A673 (cell line): Measurements from ENCODE around the gene JCHAIN. TPM values are rescaled to one million over a fixed set of nuclear protein-coding genes. Genes with fewer than 3 reads are reported as not detected.

Source experiments
- BruUV-seq: library from RNA; stranded (reverse); fragments of 400-500 nt; replicated peaks from 2 replicates; lab custom pipeline; 2021; lab: Mats Ljungman, UMichigan
- CTCF ChIA-PET: fragments of 300-600 bp; sonication (Branson Sonifier 250); formaldehyde crosslinking; loops from one replicate; lab custom pipeline; 2022; ENCODE audit warnings: antibody characterized with exemption; lab: Charles Lee
- POLR2A ChIA-PET: fragments of 300-600 bp; sonication (Branson Sonifier 250); formaldehyde crosslinking; loops from one replicate; lab custom pipeline; 2022; ENCODE audit warnings: antibody characterized with exemption; ENCODE audit not compliant: low non-redundant PET; lab: Charles Lee
- DNase-seq: peaks from one replicate; pipeline ENCODE4 v3.0.0-alpha.2; 2015; ENCODE audit warnings: low spot score
- H3K27ac ChIP-seq: fragments of 200-600 bp; sonication (generic); 2 replicates; pipeline ENCODE4 v1.5.1; 2016; ENCODE audit warnings: mixed run types, low read depth, mild to moderate bottlenecking, mixed read lengths, antibody characterized with exemption, low read length; ENCODE audit not compliant: poor library complexity, severe bottlenecking
- H3K27me3 ChIP-seq: fragments of 200-600 bp; sonication (generic); replicated peaks from 2 replicates; pipeline ENCODE4 v1.6.1; 2017; ENCODE audit warnings: mixed run types, low read depth, mild to moderate bottlenecking, mixed read lengths, antibody characterized with exemption, low read length; ENCODE audit not compliant: insufficient read depth, poor library complexity
- H3K36me3 ChIP-seq: fragments of 200-600 bp; sonication (generic); 2 replicates; pipeline ENCODE4 v1.6.1; 2016; ENCODE audit warnings: mixed run types, mild to moderate bottlenecking, mixed read lengths, antibody characterized with exemption, low read length; ENCODE audit not compliant: insufficient read depth, poor library complexity, severe bottlenecking
- H3K4me1 ChIP-seq: fragments of 200-600 bp; sonication (generic); 2 replicates; pipeline ENCODE4 v1.6.1; 2017; ENCODE audit warnings: mixed run types, mild to moderate bottlenecking, mixed read lengths, antibody characterized with exemption, low read length; ENCODE audit not compliant: insufficient read depth, poor library complexity, severe bottlenecking
- H3K4me3 ChIP-seq: fragments of 200-600 bp; sonication (generic); 2 replicates; pipeline ENCODE4 v1.5.1; 2016; ENCODE audit warnings: low read depth, mixed run types, mild to moderate bottlenecking, mixed read lengths, low read length; ENCODE audit not compliant: poor library complexity, severe bottlenecking
- H3K9me3 ChIP-seq: fragments of 200-600 bp; sonication (generic); 2 replicates; pipeline ENCODE4 v1.6.1; 2016; ENCODE audit warnings: mixed run types, low read depth, mild to moderate bottlenecking, mixed read lengths, antibody characterized with exemption, low read length; ENCODE audit not compliant: poor library complexity, severe bottlenecking
- EZH2 ChIP-seq: fragments of 200-600 bp; sonication (generic); IDR thresholded peaks from 2 replicates; pipeline ENCODE4 v1.6.1; 2017; ENCODE audit warnings: borderline replicate concordance, low read depth, mild to moderate bottlenecking, mixed read lengths, antibody characterized with exemption, low read length; ENCODE audit not compliant: poor library complexity, severe bottlenecking
- intact Hi-C: fragments of 100-400 bp; cut with micrococcal nuclease; formaldehyde crosslinking; loops from one replicate; pipeline ENCODE4 v1.10.0; 2022; ENCODE audit not compliant: unreplicated experiment
- total RNA-seq: library from RNA; stranded (reverse); gene quantifications from 2 replicates; pipeline ENCODE4 v1.2.3, GENCODE V29; 2021
- TF ChIP-seq, protein P1 (sequence below): fragments of 300-800, 200-600 bp; sonication (generic); conservative IDR thresholded peaks from 2 replicates; pipeline ENCODE4 v1.5.1; 2017; ENCODE audit warnings: low read depth, mild to moderate bottlenecking, antibody characterized with exemption, low read length, moderate library complexity, mixed read lengths

The JCHAIN gene
- total RNA-seq, 1 experiment from 2014 or later, result not detected

DNA sequence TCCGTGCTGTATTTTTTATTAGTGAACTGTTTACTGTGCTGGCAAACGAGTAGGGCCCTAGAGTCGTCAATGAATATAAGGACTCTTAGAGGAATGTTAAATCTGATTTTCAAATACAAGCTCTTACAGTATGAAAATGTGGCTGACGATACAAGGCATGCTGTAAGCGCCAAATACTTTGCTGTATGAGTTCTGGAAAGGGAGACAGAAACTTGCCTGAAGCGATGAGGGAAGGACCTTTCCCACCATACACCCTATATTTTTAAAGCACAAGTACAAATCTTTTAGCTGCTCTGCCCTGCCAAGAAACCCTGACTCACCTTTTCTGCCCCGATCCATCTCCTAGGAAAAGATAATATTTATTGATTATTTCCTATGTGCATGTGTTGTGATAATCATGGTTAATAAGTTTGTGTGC lies 39.7 kb upstream of the JCHAIN start:
- Histone ChIP-seq H3K27ac (peak overlapping the region; percentile 80), H3K27me3 (no peaks in the 10 kb centered on the region), H3K4me1 (no peaks in the 10 kb centered on the region), H3K4me3 (peak overlapping the region; percentile 68), H3K36me3 (no peaks in the 10 kb centered on the region), H3K9me3 (no peaks in the 10 kb centered on the region)
- ChIA-PET CTCF (no interaction called here), POLR2A (no interaction called here)
- DNase-seq, result no peak
- intact Hi-C loops, result loop anchor here (10.0 kb wide), 1 partner anchor 129 kb away; the partner anchor contains the start of gene GRSF1
- TF ChIP-seq EZH2, result no peak
- TF ChIP-seq, protein P1, sequence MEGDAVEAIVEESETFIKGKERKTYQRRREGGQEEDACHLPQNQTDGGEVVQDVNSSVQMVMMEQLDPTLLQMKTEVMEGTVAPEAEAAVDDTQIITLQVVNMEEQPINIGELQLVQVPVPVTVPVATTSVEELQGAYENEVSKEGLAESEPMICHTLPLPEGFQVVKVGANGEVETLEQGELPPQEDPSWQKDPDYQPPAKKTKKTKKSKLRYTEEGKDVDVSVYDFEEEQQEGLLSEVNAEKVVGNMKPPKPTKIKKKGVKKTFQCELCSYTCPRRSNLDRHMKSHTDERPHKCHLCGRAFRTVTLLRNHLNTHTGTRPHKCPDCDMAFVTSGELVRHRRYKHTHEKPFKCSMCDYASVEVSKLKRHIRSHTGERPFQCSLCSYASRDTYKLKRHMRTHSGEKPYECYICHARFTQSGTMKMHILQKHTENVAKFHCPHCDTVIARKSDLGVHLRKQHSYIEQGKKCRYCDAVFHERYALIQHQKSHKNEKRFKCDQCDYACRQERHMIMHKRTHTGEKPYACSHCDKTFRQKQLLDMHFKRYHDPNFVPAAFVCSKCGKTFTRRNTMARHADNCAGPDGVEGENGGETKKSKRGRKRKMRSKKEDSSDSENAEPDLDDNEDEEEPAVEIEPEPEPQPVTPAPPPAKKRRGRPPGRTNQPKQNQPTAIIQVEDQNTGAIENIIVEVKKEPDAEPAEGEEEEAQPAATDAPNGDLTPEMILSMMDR, result no peak
- BruUV-seq, result TSS peak; percentile 54

DNA sequence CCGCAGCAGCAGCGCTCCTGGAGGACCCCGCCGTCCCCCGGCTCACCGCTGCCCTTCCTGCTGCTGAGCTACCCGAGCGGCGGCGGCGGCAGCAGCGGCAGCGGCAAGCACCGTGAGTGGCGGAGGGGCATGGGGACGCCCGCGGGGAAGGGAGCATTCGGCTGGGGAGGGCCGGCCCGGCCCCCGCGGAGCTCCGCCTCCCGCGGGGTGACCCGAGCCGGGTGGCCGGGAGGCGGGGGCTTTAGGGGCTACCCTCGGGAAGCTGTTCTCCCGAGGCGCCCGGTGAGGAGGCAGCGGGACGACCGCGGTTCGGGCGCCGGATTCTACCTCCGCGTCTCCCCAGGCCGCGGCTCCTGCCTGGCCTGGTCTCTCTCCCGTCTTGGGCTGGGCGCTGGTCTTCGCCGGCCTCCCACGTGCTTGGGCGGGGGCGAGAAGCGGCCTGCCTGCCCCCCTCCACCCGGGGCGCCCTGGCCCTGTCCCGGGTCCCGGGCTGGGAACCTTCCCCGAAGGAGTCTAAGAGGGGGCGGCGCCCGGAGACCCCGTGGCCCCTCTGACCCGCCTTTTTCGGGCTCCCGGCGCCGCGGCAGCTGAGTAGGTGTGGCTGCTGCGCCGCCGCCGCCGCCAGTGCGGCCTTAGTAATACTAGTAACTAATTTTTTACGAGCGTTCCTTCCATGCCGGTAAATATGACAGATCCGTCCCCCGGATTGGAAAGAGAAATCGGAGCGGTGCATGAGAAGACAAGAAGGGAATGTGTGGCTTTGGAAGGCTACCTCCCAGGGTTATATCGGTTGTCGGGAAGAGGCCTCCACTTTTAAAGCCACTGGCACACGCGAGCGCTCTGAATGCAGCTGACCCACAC lies 39.1 kb upstream of the JCHAIN start:
- Histone ChIP-seq H3K27me3 (no peaks in the 10 kb centered on the region), H3K36me3 (no peaks in the 10 kb centered on the region), H3K4me1 (no peaks in the 10 kb centered on the region), H3K9me3 (no peaks in the 10 kb centered on the region), H3K27ac (peak overlapping the region; percentile 80), H3K4me3 (peak overlapping the region; percentile 68)
- POLR2A ChIA-PET, result no interaction called here
- TF ChIP-seq, protein P1, result no peak
- intact Hi-C loops, result loop anchor here (10.0 kb wide), 1 partner anchor 129 kb away; the partner anchor contains the start of gene GRSF1
- peak; percentile 56 for DNase-seq
- no TSS peak for BruUV-seq
- CTCF ChIA-PET, result interaction anchor here (1.2 kb wide), 1 partner anchor 15 kb away, joined by 3 read pairs; no protein-coding TSS in a partner anchor

DNA sequence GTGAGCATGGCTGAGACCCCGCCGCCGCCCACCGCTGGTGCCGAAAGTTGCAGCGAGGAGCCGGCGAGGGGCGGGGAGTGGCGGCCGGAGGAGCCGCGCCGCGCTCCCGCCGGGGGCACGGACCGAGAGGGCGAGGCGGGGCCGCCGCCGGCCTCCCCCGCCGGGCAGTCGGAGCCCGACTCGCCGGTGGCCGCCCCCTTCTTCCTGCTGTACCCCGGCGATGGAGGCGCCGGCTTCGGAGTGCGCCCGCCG lies 38.5 kb upstream of the JCHAIN start:
- BruUV-seq, result no TSS peak
- peak overlapping the region; percentile 80 for H3K27ac ChIP-seq

More for the DNA sequence above, 38.5 kb upstream of the JCHAIN start:
- Histone ChIP-seq H3K27me3 (no peaks in the 10 kb centered on the region), H3K9me3 (no peaks in the 10 kb centered on the region), H3K4me1 (no peaks in the 10 kb centered on the region), H3K4me3 (peak overlapping the region; percentile 68), H3K36me3 (no peaks in the 10 kb centered on the region)
- POLR2A ChIA-PET, result no interaction called here
- intact Hi-C loops, result loop anchor here (10.0 kb wide), 1 partner anchor 130 kb away; the partner anchor contains the start of gene GRSF1
- CTCF ChIA-PET, result interaction anchor here (1.2 kb wide), 1 partner anchor 15 kb away, joined by 3 read pairs; no protein-coding TSS in a partner anchor
- DNase-seq, result no peak
- TF ChIP-seq, protein P1, result no peak
- TF ChIP-seq EZH2, result no peak
